Peyer's patch (tissue), 4 donors: ENCODE results near the gene NTRK2.

Experiments
- POLR2A ChIP-seq, 2 donors: fragments of 450-650 bp; IDR thresholded peaks; one replicate each; pipeline ENCODE4 v1.5.1; 2017; ENCODE audit warnings: antibody characterized with exemption in 2 of 2, mild to moderate bottlenecking in 2 of 2, moderate library complexity in 2 of 2
- TF ChIP-seq, protein P1 (sequence below), 6 experiments: fragments of 450-650 bp in 4 of 6; fragments of 200-600 bp in 2 of 6; sonication (generic) in 1 of 6; IDR thresholded peaks; one replicate each; pipeline ENCODE4 v1.5.1; 2017 to 2019; ENCODE audit warnings: antibody characterized with exemption in 6 of 6, mild to moderate bottlenecking in 3 of 6, moderate library complexity in 1 of 6

DNA sequence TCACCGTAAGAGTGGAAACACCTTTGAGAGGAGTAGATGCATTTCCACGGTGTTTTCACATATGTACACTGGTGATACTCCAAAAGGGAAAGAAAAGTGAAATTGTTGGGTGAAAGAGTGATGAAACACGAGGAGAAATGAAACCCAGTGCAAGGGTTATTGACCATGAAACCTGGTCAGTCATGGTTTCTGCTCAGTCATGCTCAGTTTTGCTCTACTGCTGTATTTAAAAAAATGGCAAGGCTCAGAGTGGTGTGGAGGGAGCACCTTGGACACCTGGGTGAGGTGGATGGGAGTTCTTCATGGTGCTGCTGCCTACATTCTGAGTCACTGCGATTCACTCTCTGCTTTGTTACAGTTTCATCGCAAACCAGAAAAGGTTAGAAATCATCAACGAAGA is 32.3 kb downstream of the NTRK2 start:
- TF ChIP-seq, protein P1, sequence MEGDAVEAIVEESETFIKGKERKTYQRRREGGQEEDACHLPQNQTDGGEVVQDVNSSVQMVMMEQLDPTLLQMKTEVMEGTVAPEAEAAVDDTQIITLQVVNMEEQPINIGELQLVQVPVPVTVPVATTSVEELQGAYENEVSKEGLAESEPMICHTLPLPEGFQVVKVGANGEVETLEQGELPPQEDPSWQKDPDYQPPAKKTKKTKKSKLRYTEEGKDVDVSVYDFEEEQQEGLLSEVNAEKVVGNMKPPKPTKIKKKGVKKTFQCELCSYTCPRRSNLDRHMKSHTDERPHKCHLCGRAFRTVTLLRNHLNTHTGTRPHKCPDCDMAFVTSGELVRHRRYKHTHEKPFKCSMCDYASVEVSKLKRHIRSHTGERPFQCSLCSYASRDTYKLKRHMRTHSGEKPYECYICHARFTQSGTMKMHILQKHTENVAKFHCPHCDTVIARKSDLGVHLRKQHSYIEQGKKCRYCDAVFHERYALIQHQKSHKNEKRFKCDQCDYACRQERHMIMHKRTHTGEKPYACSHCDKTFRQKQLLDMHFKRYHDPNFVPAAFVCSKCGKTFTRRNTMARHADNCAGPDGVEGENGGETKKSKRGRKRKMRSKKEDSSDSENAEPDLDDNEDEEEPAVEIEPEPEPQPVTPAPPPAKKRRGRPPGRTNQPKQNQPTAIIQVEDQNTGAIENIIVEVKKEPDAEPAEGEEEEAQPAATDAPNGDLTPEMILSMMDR (IDR thresholded peaks at IDR 0.05): no peak
- TF ChIP-seq POLR2A (IDR thresholded peaks at IDR 0.05): no peak
